HK-2 (cell line): ENCODE data around the gene TUBB.

ENCODE experiments used
- DNase-seq: peaks from one replicate; pipeline ENCODE4 v3.0.0-alpha.2; 2018; ENCODE audit not compliant: unreplicated experiment

TUBB gene

GRCh38 chr6:30687659-30688431, 32.3 kb upstream of the TUBB start:
- no peak for DNase-seq

- no peak for DNase-seq
These were observed 31.6 kb upstream of the TUBB start for GRCh38 chr6:30688569-30688968.

GRCh38 chr6:30689022-30689865, 30.9 kb upstream of the TUBB start:
- DNase-seq = no peak

GRCh38 chr6:30689985-30690384, 30.2 kb upstream of the TUBB start:
- DNase-seq = no peak

GRCh38 chr6:30690403-30691207, 29.5 kb upstream of the TUBB start, which contains the start of gene NRM:
TSS of gene NRM (minus strand) at chr6:30690984. CDS start at chr6:30690974, 10 bp downstream.
- peak; percentile 85 for DNase-seq

GRCh38 chr6:30691208-30691847, 28.8 kb upstream of the TUBB start:
- DNase-seq = no peak

GRCh38 chr6:30696432-30696831, 23.7 kb upstream of the TUBB start:
- DNase-seq = no peak

GRCh38 chr6:30700340-30700739, 19.8 kb upstream of the TUBB start:
- DNase-seq = no peak

- no peak for DNase-seq
These were observed 17.1 kb upstream of the TUBB start for GRCh38 chr6:30703011-30703410.

- no peak for DNase-seq
These were observed 16.3 kb upstream of the TUBB start for GRCh38 chr6:30703821-30704220.

- DNase-seq = no peak
These were observed 14.5 kb upstream of the TUBB start for GRCh38 chr6:30705620-30706019.

GRCh38 chr6:30707281-30707850, 12.8 kb upstream of the TUBB start:
- no peak for DNase-seq

- DNase-seq = no peak
These were observed 10.9 kb upstream of the TUBB start for GRCh38 chr6:30709101-30709868.

GRCh38 chr6:30711758-30712380, 8.3 kb upstream of the TUBB start:
- no peak for DNase-seq

GRCh38 chr6:30712441-30712945, 7.7 kb upstream of the TUBB start:
- no peak for DNase-seq

- no peak for DNase-seq
These were observed 5.9 kb upstream of the TUBB start for GRCh38 chr6:30714263-30714662.

- DNase-seq = no peak
These were observed 3.3 kb upstream of the TUBB start for GRCh38 chr6:30716879-30717128.

- DNase-seq = peak; percentile 100
These were observed 2.9 kb upstream of the TUBB start, which contains the start of gene MDC1 for GRCh38 chr6:30717129-30717844. TSS of gene MDC1 (minus strand) at chr6:30717281. CDS start at chr6:30715175, 2,106 bp downstream.
